AG09309 (cell line): ENCODE data around the gene RNF166.

ENCODE experiments used
- DNase-seq: peaks from one replicate; pipeline ENCODE4 v3.0.0-alpha.2; 2010; ENCODE audit warnings: low read depth
- H3K4me3 ChIP-seq: 2 replicates; pipeline ENCODE4 v1.5.1; 2011; ENCODE audit warnings: mild to moderate bottlenecking, low read depth, low read length, moderate library complexity; ENCODE audit not compliant: control insufficient read depth
- TF ChIP-seq, protein P1 (sequence below): IDR thresholded peaks from 2 replicates; pipeline ENCODE4 v1.5.1; 2011; ENCODE audit warnings: mild to moderate bottlenecking, low read depth, low read length, inconsistent platforms; ENCODE audit not compliant: insufficient read depth, control insufficient read depth; ENCODE audit errors: missing control alignments

The RNF166 gene

DNA sequence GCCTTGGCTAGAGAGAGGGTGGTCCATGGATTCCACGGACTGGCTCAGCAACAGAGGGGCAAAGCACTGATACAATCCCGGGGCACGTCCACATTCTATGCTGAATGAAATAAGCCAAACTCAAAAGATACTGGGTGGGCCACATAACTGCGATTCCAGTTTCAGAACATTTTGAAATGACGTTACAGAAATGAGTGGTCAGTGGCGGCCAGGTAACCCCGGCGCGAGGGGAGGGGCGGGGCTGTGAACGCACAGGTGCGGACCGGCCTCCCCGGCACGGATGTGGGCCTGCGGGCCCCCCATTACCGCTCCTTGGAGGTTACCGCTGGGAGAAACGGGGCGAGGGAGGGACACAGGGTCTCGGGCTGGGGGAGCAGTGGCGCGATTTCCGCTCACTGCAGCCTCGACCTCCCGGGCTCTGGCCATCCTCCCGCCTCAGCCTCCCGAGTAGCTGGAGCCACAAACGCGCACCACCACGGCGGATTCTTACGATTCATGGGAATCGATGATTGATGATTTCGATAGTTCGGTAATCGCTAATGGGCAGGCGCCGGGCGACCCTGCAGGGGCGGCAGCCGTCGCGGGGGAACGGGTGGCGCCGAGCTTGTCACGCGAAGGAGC is 43.9 kb downstream of the RNF166 start:
- DNase-seq: no peak
- H3K4me3 ChIP-seq: peak overlapping the region; percentile 88

DNA sequence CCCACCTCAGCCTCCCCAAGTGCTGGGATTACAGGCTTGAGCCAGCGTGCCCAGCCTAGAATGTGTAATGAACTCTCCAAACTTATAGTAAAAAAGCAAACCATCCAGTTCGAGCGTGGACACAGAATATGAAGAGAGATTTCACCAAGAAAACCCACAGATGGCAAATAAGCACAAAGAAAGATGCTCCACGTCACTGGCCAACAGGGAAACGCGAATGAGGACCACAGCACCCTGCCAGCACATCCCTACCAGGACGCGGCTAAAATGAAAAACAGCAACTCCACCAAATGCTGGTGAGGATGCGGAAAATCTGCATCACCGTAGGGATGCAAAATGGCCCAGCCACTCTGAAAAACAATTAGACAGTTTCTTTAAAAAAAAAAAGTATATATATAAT is 44.7 kb downstream of the RNF166 start:
- TF ChIP-seq, protein P1, sequence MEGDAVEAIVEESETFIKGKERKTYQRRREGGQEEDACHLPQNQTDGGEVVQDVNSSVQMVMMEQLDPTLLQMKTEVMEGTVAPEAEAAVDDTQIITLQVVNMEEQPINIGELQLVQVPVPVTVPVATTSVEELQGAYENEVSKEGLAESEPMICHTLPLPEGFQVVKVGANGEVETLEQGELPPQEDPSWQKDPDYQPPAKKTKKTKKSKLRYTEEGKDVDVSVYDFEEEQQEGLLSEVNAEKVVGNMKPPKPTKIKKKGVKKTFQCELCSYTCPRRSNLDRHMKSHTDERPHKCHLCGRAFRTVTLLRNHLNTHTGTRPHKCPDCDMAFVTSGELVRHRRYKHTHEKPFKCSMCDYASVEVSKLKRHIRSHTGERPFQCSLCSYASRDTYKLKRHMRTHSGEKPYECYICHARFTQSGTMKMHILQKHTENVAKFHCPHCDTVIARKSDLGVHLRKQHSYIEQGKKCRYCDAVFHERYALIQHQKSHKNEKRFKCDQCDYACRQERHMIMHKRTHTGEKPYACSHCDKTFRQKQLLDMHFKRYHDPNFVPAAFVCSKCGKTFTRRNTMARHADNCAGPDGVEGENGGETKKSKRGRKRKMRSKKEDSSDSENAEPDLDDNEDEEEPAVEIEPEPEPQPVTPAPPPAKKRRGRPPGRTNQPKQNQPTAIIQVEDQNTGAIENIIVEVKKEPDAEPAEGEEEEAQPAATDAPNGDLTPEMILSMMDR: no peak
- H3K4me3 ChIP-seq: no peak overlapping the region
- no peak for DNase-seq

More for the DNA sequence above, 43.9 kb downstream of the RNF166 start:
- TF ChIP-seq, protein P1: no peak

GRCh38 chr16:88659160-88659559 is 47.0 kb downstream of the RNF166 start:
- TF ChIP-seq, protein P1: no peak
- no peak for DNase-seq
- H3K4me3 ChIP-seq: no peak overlapping the region

- TF ChIP-seq, protein P1: no peak
- DNase-seq: no peak
- no peak overlapping the region for H3K4me3 ChIP-seq
Observed at GRCh38 chr16:88658714-88659113, 47.5 kb downstream of the RNF166 start.

GRCh38 chr16:88657371-88657770 is 48.8 kb downstream of the RNF166 start:
- DNase-seq: no peak
- no peak overlapping the region for H3K4me3 ChIP-seq
- TF ChIP-seq, protein P1: no peak

GRCh38 chr16:88656291-88656980 is 49.8 kb downstream of the RNF166 start:
- TF ChIP-seq, protein P1: no peak
- H3K4me3 ChIP-seq: no peak overlapping the region
- no peak for DNase-seq
